ENCODE results near the gene PACSIN3. TPM values are rescaled to one million over a fixed set of nuclear protein-coding genes. Genes with fewer than 3 reads are reported as not detected.
"Not testable (repeated sequence)": the region's sequence is repeated elsewhere in the genome, so short reads cannot be mapped to it uniquely, and the experiment has no call there.

Gene PACSIN3
- total RNA-seq, 4 donors from 2014 or later: 11.2 to 47.4 (median 16.8) TPM

DNA sequence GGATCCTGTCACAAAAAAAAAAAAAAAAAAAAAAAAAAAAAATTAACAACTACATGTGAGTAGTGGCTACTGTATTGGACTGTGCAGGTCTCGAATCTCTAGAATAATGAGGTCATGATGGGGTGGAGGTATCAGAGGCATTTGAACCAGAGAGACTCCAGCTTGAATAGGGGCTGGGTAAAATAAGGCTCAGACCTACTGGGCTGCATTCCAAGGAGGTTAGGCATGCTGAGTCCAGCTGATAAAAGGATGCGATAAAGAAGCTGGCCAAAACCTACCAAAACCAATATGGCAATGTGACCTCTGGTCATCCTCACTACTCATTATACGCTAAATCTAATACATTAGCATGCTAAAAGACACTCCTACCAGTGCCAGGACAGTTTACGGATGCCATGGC is 5.9 kb upstream of the PACSIN3 start:
- ATAC-seq (ENCODE audit: low FRiP score) (no peak), DNase-seq (ENCODE audit: low spot score) (no peak)
- TF ChIP-seq, protein P1, sequence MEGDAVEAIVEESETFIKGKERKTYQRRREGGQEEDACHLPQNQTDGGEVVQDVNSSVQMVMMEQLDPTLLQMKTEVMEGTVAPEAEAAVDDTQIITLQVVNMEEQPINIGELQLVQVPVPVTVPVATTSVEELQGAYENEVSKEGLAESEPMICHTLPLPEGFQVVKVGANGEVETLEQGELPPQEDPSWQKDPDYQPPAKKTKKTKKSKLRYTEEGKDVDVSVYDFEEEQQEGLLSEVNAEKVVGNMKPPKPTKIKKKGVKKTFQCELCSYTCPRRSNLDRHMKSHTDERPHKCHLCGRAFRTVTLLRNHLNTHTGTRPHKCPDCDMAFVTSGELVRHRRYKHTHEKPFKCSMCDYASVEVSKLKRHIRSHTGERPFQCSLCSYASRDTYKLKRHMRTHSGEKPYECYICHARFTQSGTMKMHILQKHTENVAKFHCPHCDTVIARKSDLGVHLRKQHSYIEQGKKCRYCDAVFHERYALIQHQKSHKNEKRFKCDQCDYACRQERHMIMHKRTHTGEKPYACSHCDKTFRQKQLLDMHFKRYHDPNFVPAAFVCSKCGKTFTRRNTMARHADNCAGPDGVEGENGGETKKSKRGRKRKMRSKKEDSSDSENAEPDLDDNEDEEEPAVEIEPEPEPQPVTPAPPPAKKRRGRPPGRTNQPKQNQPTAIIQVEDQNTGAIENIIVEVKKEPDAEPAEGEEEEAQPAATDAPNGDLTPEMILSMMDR (IDR thresholded peaks at IDR 0.05): no peak

DNA sequence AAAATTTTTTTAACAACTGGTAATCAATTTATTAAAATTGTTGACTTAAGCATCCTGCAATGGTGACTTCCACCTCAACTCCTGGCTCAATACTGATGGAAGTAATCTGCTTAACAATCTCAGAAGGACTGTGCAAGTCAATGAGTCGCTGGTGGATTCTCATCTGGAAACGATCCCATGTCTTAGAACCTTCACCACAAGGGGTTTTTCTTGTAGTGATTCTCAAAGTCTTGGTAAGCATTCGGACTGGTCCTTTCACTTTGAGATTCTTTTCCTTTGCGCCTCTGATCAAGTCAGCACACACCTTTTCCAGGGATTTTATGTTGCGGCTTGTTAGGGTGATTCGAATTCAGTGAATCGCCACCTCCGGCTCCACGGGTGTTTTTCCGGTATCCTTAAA is 4.9 kb upstream of the PACSIN3 start:
- not testable (repeated sequence) for DNase-seq (ENCODE audit: low spot score); ATAC-seq (ENCODE audit: low FRiP score)

DNA sequence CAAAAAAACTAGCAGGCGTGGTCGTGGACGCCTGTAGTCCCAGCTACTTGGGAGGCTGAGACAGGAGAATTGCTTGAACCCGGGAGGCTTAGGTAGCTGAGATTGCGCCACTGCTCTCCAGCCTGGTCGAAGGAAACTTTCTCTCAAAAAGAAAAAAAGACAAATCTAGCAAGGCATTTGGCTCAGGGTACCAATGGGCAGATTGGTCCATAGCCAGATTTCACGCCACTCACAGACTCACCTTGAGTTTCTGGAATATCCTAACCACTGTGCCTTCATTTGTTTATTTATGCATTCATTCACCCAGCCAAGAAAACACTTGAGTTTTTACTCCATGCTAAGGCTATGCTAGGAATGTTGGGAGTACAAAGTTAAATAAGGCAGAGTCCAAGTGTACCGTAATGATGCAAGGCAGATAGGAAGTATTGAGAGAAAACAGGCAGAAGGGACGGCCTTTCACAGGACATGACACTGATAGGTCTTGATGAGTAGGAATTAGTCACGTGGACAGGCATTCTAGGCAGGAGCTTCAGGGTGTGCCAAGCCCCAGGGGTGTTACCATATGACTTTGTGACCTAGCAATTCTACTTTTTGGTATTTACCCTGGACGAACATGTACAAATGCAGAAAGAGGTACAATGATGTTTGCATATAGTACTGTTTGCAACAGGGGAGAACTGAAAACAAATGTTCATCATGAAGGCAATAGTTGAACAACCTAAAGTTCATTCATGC is 3.0 kb upstream of the PACSIN3 start:
- ATAC-seq (ENCODE audit: low FRiP score): peak; percentile 50
- no peak for DNase-seq (ENCODE audit: low spot score)
- TF ChIP-seq, protein P1 (IDR thresholded peaks at IDR 0.05): no peak

DNA sequence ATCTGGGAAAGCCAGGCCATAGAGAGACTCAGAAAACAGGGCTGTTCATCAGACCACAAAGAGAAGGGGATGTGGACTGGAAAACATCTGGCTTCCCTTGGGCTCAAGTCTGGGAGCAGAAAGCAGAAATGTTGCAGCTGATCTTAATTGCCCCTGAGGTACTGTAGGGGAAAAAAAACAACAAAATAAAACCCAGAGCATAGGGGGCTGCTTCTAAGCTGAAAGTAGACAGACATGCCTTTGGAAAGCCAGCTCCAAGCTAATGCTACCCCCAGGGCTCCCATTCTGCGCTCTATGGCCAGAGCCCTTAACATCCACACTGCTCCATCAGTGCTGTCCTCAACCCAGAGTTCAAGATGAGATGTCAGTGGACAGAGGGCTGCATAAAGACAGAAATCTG is 2.0 kb upstream of the PACSIN3 start:
- ATAC-seq (ENCODE audit: low FRiP score) (no peak), DNase-seq (ENCODE audit: low spot score) (no peak)
- TF ChIP-seq, protein P1 (IDR thresholded peaks at IDR 0.05): no peak

DNA sequence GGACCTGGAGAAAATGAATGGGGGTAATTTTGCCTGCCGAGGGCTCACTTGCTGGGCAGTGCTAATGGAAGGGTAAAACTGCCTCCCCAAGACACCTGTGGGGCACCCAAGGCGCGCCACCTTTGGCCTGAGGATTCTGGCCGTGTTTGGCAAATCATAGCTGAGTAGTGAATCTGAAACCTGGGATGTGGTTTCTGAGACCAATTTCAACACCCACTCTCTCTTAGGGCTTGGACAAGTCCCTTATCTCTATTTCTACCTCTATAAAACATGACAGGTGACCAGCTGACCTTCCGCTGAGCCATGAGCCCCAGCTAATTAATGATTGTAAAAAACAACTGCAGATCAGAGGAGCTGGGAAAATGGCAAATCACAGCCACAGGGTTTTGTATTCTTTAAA is 1.5 kb upstream of the PACSIN3 start:
- DNase-seq (ENCODE audit: low spot score) (no peak), ATAC-seq (ENCODE audit: low FRiP score) (no peak)
- TF ChIP-seq, protein P1 (IDR thresholded peaks at IDR 0.05): no peak

DNA sequence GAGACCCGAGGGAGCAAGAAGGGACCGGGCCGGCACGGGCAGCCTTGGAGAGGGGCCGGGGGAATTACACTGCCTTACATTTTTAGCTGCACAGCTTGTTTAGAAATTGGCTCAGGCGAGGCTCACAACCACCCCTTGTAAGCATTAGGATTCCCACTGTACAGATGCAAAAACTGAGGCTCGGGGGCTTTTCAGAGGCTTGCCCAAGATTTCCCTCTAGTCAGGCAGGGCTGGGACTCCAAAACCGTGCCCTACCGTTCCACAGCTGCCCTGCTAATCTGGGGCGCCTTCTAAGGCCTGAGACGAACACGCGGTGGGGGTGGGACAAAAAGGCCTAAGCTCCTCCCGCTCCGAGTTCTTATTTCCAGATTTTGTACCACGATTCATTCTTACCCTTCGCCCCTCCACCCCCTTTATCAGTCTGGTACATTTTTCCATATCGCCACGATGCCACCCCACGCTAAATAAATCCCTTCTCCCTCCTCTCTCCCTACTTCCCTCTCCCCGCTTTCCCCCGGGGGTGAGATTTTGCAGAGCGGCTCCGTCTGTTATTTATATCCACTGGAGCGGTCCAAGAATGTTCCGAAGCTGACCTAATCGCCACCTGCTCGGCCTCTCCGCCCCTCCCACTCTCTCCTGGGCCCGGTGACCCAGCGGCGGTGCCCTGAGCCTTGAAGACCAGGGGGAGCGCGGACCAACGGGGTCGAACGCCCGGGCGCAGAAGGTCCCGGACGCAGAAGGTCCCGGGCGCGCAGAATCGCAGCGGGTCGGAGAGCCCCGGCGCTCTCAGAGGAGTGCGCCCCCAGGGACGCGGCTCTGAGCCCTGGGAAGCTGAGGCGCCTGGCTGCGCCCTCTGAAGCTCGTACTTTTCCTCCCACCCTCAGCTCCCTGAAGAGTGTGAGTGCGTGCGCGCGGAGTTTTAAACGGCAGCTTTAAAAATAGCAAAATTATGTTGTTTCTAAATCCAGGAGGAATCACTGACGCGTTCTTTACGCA is 764 bp upstream of the PACSIN3 start:
- TF ChIP-seq, protein P1 (IDR thresholded peaks at IDR 0.05): no peak
- DNase-seq (ENCODE audit: low spot score): no peak
- ATAC-seq (ENCODE audit: low FRiP score): peak; percentile 32

DNA sequence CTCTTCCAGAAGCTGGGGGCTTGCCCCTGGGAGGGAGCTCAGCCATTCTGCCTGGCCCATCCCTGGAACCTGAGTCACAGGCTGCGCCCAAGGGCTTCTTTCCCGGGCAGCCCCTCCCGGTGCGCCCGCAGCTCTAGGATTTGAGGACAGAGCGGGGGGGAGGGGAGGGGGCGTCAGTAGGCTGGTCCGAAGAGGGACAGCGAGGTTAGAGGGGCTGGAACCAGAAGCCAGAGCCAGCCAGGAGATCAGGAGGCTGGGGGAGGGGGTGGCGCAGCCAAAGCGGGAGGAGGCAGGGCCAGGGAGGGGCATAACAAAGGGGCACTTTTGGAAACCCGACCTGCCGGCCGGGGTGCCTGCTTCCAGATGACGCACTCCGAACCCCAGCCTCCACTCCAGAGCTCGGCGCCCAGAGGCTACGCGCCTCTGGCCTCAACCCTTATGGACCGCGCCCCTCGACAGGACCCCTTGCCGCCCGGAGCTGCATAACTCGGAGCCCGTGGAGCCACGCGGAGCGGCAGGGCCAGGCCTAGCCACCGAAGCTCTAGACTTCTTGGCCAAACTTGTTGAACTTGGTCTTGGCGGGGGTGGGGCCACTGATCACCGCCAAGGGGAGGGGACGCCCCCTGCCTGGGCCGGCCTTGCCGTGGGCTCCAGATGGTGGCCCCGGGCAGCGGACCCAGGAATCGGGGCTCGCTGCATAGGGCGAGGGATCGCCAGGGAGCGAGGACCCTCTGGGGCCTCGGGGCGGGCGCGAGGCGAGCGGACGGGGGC is 744 bp downstream of the PACSIN3 start:
- TF ChIP-seq, protein P1 (IDR thresholded peaks at IDR 0.05): no peak
- DNase-seq (ENCODE audit: low spot score) (no peak), ATAC-seq (ENCODE audit: low FRiP score) (peak; percentile 50)

Data from omental fat pad (tissue), 4 donors.